M059J (cell line): ENCODE measurements around the gene NRBF2. TPM values are rescaled to one million over a fixed set of nuclear protein-coding genes. Genes with fewer than 3 reads are reported as not detected.

Source experiments
- DNase-seq: peaks from one replicate; pipeline ENCODE4 v3.0.0-alpha.2; 2012; ENCODE audit warnings: low read depth
- total RNA-seq: library from RNA; depleted of rRNA; stranded (reverse); fragments of >200 nt; shearing (Covaris generic); gene quantifications from 2 replicates; pipeline ENCODE4 v1.2.3, GENCODE V29; 2014

NRBF2 gene
- total RNA-seq, 1 experiment from 2014 or later = 30.2 TPM

GRCh38 chr10:63157845-63158624 lies 24.9 kb downstream of the NRBF2 start:
- DNase-seq = peak; percentile 85

GRCh38 chr10:63161592-63161991 lies 28.5 kb downstream of the NRBF2 start:
- no peak for DNase-seq

- DNase-seq = no peak
Measured at GRCh38 chr10:63164166-63164623, 31.1 kb downstream of the NRBF2 start.

- no peak for DNase-seq
Measured at GRCh38 chr10:63165249-63165648, 32.1 kb downstream of the NRBF2 start.

- DNase-seq = peak; percentile 80
Measured at GRCh38 chr10:63166742-63167258, 33.7 kb downstream of the NRBF2 start.

- DNase-seq = no peak
Measured at GRCh38 chr10:63168821-63169462, 35.8 kb downstream of the NRBF2 start.

- no peak for DNase-seq
Measured at GRCh38 chr10:63169624-63170023, 36.5 kb downstream of the NRBF2 start.

GRCh38 chr10:63171255-63171855 lies 38.2 kb downstream of the NRBF2 start:
- DNase-seq = no peak

GRCh38 chr10:63171926-63172325 lies 38.8 kb downstream of the NRBF2 start:
- no peak for DNase-seq

- peak; percentile 12 for DNase-seq
Measured at GRCh38 chr10:63173468-63174232, 40.5 kb downstream of the NRBF2 start.

- no peak for DNase-seq
Measured at GRCh38 chr10:63175534-63175933, 42.4 kb downstream of the NRBF2 start.

- DNase-seq = no peak
Measured at GRCh38 chr10:63192826-63193225, 59.7 kb downstream of the NRBF2 start.

GRCh38 chr10:63197344-63198092 lies 64.4 kb downstream of the NRBF2 start:
- DNase-seq = no peak

GRCh38 chr10:63199716-63200115 lies 66.6 kb downstream of the NRBF2 start:
- DNase-seq = no peak

- DNase-seq = no peak
Measured at GRCh38 chr10:63200431-63200830, 67.3 kb downstream of the NRBF2 start.

- DNase-seq = no peak
Measured at GRCh38 chr10:63201118-63201517, 68.0 kb downstream of the NRBF2 start.
